GM18508 (cell line): ENCODE data around the gene ADCK2.
"Not testable (repeated sequence)": the region's sequence is repeated elsewhere in the genome, so short reads cannot be mapped to it uniquely, and the experiment has no call there.

ENCODE experiments used
- ATAC-seq: cut with Tn5 transposase; IDR thresholded peaks from one replicate; pipeline ENCODE4 v1.9.1; 2021; ENCODE audit warnings: moderate number of reproducible peaks; ENCODE audit not compliant: insufficient read depth, unreplicated experiment

ADCK2 gene

DNA sequence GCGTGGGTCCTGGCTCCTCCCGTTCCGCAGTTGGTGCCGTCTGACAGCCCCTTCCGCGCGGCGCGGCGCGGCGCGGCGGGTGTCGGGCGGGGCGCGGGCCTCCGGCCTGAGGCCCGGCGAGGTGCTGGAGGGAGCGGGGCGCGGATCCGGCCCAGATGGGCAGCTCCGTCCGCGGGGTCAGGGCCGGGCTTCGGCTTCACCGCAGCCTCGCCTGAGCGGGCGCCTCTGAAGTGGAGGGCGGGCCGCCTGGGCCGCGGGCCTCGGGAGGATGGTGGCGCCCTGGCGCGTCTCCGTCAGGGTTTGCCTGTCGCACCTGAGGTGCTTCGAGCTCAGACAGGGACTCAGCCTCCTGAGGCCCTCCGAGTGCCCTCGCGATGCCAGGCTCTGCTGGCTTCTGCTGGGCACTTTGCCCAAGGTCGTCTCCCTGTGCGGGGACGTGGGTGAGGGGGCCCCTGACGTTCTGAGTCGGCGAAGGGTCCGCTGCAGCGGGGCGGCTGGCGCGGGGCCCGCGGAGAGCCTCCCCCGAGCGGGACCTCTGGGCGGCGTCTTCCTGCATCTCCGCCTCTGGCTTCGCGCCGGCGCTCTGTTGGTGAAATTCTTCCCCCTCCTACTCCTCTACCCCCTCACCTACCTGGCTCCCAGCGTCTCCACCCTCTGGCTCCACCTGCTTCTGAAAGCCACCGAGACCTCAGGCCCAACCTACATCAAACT, 473 bp downstream of the ADCK2 start:
- no peak for ATAC-seq

DNA sequence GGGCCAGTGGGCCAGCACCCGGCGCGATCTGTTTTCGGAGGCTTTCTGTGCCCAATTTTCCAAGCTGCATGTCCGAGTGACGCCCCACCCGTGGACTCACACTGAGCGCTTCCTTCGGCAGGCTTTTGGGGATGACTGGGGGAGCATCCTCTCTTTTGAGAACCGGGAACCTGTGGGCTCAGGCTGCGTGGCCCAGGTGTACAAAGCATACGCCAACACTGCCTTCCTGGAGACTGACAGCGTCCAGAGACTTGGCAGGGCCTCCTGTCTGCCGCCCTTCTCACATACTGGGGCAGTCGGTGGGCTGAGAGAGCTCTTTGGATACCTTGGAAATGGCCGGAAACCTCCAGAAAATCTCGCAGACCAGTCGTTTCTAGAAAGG, 1.0 kb downstream of the ADCK2 start:
- ATAC-seq: no peak

DNA sequence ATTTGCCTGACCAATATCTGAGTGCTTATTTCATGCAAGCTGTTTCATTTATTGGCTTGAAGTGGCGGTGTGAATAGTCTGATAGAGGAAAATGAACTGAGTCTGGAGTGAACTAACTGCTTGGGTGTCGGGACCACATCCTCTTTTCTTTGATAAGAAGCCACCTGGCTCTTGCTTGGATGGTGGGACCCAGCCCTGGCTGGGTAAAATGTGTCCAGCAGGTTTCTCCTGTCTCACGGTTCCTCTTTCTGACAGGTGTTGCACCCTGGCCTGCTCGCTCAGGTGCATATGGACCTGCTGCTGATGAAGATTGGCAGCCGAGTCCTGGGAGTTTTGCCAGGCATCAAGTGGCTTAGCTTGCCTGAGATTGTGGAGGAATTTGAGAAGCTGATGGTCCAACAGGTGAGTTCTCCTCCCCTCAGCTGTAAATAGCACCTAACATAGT, 1.6 kb downstream of the ADCK2 start:
- ATAC-seq: peak; percentile 31

DNA sequence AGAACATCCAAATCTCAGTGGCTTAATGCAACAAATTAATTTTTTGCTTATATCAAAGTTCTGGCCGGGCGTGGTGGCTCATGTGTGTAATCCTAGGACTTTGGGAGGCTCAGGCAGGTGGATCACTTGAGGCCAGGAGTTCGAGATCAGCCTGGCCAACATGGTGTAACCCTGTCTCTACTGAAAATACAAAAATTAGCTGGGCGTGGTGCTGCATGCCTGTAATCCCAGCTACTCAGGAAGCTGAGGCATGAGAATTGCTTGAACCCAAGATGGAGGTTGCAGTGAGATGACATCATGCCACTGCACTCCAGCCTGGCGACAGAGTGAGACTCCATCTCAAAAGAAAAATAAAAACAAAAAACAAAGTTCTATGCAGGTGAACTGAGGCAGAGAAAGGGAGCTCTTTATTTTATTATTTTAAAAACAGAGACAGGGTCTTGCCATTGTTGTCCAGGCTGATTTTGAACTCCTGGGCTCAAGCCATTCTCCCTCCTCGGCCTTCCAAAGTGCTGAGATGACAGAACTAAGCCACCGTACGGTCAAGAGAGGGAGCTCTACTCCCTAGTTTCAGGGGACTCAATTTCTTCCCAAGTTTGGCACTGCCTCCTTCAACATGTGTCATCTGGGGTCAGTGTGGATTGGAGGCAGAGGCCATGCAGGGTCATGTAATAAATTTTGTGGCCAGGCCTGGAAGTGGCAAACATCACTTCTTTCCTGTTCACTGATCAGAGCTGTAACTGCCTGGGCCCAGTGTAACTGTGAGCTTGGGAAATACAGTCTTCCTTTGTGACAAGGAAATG, 2.4 kb downstream of the ADCK2 start:
- ATAC-seq: no peak

DNA sequence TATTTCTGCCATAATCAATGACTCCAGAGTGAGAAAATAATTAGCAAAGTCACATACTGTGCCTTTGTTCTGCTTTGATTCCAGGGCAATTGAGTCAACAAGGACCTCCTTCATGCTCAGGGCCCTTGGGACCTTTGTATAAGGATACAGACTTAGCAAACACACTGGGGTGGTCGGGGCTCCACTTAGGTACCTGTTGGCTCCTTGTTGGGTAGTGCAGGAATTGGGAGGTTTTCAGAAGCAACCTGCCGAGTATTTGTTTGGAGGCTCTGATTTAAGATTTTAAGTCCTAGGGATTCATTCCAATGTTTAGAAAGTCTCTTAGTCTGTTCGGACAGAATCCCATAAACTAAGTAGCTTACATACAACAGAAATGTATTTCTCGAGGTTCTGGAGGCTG, 3.0 kb downstream of the ADCK2 start:
- no peak for ATAC-seq

DNA sequence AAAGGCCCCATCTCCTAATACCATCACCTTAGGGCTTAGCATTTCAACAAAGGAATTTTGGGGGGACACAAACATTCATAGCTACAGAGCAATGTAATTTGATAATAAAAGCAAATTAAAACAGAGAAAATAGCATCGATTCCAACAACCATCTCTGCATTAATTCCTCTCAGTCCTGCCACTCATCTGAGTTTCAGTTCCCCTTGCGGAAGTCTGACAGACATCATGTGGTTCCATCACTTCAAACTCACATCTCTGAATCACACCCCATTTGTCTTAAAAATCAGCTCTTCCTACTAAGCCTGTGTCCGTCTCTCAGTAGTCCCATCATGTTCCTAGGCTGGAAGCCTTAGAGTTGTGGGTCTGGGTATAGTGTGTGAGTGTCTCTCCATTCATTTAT, 3.6 kb downstream of the ADCK2 start:
- peak; percentile 47 for ATAC-seq

DNA sequence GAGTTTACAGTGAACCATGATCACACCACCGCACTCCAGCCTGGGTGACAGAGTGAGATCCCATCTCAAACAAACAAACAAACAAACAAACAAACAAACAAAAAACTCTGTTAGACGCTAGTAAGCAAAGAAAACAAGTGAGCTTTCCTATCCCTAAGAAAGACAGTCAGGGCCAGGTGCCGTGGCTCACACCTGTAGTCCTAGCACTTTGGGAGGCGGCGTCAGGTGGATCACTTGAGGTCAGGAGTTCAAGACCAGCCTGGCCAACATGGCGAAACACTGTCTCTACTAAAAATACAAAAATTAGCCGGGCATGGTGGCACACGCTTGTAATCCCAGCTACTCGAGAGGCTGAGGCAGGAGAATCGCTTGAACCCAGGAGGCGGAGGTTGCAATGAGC, 4.2 kb downstream of the ADCK2 start:
- not testable (repeated sequence) for ATAC-seq

DNA sequence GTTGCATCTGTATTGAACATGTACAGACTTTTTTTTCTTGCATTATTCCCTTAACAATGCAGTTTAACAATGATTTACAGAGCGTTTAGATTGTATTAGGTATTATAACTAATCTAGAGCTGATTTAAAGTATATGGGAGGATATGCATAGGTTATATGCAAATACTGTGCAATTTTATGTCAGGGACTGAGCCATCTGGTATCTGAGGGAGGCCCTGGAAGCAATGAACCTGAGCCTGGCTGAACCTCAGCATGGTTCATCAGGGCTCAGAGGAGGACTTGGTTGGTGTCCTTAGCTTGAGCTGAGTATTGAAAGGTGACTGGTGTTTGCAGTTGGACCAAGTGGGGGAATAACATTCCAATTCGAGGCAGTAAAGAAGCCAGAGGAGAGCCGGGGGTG, 4.8 kb downstream of the ADCK2 start:
- no peak for ATAC-seq

DNA sequence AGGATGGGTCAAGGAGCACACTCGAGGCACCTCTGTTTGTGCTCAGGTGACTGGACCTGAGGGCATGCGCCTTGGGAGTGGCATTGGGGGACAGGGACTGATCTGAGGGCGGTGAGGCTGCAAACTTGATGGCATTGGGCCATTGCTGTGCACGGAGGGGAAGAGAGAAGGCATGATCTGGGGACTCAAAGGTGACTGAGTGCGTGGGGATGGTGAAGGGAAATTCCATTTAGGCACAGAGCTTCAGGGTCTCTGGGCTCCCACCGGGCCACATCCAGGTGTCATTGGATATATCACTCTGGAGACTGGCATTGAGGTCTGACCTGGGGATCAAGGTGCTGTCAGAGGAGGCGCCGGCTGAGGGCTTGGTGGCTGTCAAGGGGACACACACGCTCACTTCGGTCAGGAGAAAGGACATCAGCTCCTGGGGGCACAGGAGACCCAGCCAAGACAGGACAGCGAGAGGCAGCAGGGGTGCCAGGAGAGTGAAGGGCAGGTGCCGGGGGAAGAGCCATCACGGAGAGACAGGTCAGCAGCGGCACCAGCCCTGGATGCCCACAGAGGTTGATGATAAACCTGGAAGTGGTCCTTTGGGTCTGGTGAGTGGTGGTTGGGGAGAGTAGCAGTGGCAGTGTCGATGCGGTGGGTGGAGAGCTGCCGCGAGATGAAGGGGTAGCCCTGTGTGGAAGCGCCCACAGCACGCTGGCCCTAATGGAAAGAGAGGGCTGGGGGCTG, 5.5 kb downstream of the ADCK2 start:
- no peak for ATAC-seq

DNA sequence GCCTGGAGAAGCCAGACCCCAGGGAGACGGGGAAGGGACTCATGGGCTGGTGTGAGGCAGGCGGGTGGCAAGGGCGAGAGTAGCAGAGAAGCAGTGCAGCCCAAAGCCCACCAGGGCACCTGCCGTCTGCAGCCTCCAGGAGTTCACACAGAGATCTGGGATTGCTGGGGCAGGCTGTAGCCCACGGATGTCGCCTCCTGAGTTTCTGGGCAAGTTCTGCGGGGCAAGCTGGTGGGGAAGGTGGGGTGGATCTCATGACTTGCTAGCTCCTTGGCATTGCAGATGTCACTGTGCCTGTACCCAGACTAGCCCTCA, 6.0 kb downstream of the ADCK2 start:
- no peak for ATAC-seq

DNA sequence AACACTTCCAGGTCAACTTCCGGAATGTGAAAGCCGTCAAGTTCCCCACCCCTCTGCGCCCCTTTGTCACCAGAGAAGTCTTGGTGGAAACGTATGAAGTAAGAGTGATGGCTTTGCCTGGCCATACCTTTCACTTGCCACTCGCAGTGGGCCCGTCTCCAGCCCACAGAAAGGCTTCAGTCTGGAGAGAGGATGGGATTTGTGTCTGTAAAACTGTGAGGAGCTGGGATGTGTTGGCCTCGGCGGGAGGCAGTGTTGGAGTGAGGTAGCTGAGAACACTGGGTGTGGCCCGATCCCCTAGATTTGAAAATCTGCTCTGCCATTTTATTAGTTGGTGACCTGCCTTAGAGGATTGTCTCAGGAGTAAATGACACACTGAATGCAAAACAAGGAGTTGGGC, 6.4 kb downstream of the ADCK2 start:
- no peak for ATAC-seq

DNA sequence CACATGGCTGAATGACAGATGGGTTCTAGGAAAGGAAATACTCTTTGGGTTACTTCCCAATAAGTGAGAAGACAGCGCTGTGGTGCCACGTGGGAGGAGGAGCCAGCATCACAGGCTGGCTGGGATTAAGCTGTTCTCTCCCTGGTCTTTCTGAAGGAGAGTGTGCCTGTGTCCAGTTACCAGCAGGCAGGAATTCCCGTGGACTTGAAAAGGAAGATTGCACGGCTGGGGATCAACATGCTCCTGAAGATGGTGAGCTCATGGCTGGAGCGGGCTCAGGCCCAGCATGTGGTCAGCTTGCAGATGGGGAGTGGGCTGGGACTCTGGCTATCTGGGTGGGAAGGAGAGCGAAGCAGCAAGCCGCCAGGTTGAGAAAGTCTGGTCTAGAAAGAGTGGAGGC, 8.1 kb downstream of the ADCK2 start:
- no peak for ATAC-seq

DNA sequence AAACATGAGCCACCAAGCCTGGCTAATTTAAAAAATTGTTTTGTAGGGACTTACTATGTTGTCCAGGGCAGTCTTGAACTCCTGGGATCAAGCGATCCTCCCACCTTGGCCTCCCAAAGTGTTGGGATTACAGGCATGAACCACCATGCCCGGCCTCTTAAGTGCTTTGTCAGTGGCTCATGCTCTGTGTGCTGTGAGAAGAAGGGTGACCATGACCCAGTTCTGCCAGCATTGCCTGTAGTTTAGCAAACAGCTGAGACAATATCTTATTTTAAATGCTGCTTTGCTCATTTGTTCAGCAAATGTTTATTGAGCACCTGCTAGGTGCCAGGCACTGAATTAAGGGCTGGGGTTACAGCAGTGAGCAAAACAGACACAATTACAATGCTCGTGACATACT, 9.0 kb downstream of the ADCK2 start:
- ATAC-seq: no peak

DNA sequence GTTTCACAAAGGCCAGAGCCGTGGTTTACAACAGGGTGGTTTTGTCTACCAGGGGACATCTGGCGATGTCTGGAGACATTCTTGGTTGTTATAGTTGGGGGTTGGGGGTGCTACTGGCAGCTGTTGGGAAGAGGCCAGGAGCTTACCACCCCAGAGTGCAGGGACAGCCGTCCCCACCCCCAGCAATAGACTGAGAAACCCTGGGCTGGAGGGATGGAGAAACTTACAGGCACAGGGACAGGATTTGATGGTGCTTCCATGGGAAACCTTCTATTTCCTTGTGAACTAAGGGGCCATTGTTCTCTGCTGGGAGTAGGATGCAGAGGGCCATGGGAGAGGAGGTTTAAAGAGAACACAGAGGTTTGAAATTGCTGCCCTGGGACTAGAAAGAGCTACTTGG, 10.9 kb downstream of the ADCK2 start:
- ATAC-seq: no peak

DNA sequence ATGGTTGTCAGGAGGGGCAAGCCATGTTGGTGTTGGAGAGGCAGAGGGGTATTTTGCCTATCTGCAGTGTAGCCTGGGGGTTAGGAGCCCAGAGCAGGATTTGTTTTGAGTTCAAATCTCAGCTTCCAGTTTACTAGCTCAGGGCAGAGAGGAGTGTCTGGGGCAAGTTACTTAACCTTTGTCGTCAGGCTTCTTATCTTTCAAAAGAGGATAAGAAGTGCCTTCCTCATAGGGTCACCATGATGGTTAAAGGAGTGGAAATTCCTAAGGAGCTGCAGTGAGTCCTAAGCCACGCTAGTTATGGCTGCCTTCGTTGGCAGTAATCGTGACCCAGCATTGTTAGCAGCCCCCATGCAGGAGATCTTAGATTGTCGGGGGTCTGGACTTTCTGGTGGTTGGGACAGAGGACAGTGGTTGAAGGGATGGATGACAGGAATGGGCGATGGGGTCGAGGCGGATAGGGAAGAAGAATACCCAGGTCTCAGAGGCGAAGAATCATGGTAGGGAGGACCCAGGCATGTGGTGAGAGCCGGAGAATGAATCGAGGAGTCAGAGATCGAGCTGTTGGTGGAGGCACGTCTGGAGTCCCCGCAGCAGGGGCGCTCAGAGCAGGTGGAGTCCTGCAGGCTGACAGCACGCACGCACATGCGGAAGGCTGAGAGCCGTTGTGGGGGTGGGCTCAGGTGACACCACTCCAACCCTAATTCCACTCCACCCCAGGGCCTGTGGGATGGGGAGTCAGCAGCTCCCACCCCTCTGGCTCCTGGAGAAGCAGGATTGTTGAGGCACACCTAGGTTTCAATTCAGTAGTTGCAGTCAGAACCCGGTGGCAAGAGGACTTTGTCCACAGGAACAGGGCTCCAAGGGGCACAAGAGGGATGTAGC, 11.6 kb downstream of the ADCK2 start:
- ATAC-seq: no peak

DNA sequence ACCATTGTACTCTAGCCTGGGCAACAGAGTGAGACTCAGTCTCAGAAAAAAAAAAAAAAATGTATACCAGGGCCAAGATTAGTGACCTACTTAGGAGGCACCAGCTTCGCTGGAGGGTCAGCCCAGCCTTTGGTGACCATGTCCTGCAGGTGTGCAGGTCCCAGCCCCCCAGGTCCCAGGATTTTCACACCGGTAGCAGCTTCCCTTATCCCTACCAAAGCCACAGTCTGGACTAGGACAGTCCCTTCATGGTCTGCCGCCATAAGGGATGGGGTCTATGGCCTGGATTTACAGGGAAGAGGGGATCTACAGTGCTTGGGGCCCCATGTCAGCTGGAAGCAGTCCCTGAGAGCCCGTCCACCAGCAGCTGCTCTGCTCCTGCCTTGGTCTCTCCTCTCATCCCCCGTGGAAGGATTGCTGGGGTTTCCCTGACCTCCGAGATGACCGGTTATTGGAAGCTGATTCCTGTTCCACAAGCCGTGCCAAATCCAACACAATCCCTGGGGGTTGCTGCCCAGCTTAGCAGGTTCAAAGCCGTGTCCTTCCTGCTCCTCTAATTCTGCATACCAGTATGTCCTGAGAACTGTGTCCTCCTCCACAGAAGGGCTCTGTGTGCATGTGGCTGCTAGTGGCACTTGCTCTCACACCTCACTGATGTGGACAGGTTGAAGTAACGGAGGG, 12.8 kb downstream of the ADCK2 start:
- no peak for ATAC-seq

DNA sequence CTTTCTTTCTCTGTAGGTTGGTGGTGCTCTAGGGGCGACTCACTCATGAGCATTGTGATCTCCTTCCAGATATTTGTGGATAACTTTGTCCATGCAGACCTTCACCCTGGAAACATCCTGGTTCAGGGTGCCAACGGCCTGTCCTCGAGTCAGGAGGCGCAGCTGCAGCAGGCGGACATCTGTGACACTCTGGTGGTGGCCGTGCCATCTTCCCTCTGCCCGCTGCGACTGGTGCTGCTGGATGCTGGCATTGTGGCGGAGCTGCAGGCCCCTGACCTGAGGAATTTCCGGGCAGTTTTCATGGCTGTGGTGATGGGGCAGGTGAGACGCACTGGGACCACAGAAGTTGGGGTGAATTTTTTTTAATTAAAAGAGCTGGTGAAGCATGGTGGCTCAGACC, 14.2 kb downstream of the ADCK2 start:
- ATAC-seq: no peak

DNA sequence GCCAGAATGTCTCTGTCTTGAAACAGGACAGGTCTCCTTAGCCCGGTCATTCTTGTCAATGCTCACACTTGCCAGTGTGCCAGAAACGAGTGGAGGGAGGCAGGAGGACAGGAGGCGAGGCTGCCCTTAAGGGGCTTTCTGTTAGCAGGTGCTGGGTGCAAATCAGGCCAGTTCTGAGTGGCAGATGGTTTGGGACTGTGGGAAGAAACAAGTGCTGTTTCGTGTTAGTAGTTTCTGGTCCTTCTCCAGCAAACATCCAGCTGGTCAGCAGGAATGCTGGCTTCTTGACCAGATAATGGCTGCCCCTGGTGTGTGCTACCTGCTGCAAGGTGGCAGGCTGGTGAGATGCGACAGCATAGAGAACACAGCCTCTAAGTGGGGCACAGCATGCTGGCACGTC, 15.6 kb downstream of the ADCK2 start:
- no peak for ATAC-seq

DNA sequence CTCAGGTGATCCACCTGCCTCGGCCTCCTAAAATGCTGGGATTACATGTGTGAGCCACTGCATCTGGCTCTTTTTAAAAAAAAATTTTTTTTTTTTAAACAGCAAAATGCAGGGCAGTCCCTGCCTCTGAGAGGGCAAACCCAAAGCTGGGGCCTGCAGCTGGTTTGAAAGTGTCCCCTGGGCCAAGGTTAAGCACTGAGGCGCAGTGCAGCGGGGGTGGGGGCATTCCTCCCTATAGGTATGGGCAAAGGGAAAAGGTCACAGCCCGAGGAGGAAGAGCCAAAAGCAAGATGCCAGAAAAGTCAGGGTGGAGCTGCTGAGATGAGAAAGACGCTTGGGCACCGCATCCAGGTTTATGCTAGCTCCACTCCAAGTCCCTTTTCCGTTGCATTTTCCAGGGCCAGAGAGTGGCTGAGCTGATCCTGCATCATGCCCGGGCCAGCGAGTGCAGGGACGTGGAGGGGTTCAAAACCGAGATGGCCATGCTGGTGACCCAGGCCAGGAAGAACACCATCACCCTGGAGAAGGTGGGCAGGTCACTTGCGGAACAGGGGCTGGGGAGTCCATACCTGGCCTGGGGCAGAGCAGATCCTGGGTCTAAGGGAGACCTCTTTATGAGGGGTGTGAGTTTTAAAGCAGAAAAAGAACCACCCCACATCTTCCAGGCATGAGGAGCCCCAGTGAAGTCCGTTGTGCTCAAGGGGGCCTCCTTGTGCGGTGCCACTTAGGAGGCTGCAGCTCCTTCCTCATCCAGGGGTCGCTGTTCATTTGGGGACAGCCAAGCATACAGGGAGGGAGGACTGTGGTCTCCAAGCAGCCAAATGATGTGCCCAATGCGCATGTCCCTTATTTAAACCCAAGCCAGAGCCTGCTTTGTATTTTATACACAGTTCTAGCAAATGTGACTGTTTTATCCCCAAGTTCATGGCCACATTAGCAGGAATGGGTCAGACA, 16.7 kb downstream of the ADCK2 start:
- no peak for ATAC-seq
